ENCODE measurements around the gene SEC22C.
A peak's percentile ranks its signal among the peaks of the same experiment; 100 is the strongest.
"Not testable (repeated sequence)": the region's sequence is repeated elsewhere in the genome, so short reads cannot be mapped to it uniquely, and the experiment has no call there.

The SEC22C gene

DNA sequence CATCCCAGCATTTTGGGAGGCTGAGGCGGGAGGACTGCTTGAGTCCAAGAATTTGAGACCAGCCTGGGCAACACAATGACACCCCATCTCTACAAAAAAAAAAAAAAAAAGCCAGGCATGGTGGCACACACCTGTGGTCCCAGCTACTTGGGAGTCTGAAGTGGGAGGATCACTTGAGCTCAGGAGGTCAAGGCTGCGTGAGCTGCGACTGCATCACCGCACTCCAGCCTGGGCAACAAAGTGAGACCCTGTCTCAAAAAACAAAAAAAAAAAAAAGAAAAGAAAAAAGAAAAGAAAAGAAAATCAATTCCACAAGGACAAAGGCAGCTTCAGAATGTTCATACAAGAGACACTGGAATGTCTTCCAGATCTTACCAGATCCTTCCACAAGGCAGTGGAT is 2.4 kb downstream of the SEC22C start:
- H3K23ac ChIP-seq (ENCODE audit: low read length); H2BK5ac ChIP-seq (ENCODE audit: low read depth, low read length, poor library complexity); H3K4me1 ChIP-seq (ENCODE audit: control insufficient read depth in 1 of 2, insufficient read depth in 2 of 2, low read length in 2 of 2); H3K9ac ChIP-seq (ENCODE audit: low read length); H3K14ac ChIP-seq (ENCODE audit: low read length); H3K9me3 ChIP-seq (ENCODE audit: insufficient read depth, low read depth, low read length); H3K36me3 ChIP-seq (ENCODE audit: control insufficient read depth in 1 of 2, insufficient read depth in 2 of 2, low read length in 2 of 2); H2AFZ ChIP-seq (ENCODE audit: insufficient read depth, low read length, poor library complexity); H4K8ac ChIP-seq (ENCODE audit: low read depth, low read length); H2AK5ac ChIP-seq (ENCODE audit: low read length); H4K91ac ChIP-seq (ENCODE audit: low read depth, low read length); H3K4me2 ChIP-seq (ENCODE audit: low read length); H3K4ac ChIP-seq (ENCODE audit: low read depth, low read length); H3K79me2 ChIP-seq (ENCODE audit: control insufficient read depth, insufficient read depth, low read length, poor library complexity); H3K27ac ChIP-seq (ENCODE audit: low read depth, low read length); H3K27me3 ChIP-seq (ENCODE audit: insufficient read depth, low read length); H3K18ac ChIP-seq (ENCODE audit: low read length); H3K4me3 ChIP-seq (ENCODE audit: low read depth, low read length); H4K12ac ChIP-seq (ENCODE audit: low read depth, low read length); H2BK12ac ChIP-seq (ENCODE audit: low read length); H2BK120ac ChIP-seq (ENCODE audit: insufficient read depth, low read length, poor library complexity): not testable (repeated sequence)
- peaks cover 10% of the 10 kb centered on the region for H3K79me1 ChIP-seq (ENCODE audit: low read length)
- DNase-seq = peak in 1 of 2 donors; percentile 23
- no CpG with 5 or more reads among the region's 4 CpGs for WGBS (ENCODE audit: extremely low coverage, insufficient coverage, insufficient read length)

DNA sequence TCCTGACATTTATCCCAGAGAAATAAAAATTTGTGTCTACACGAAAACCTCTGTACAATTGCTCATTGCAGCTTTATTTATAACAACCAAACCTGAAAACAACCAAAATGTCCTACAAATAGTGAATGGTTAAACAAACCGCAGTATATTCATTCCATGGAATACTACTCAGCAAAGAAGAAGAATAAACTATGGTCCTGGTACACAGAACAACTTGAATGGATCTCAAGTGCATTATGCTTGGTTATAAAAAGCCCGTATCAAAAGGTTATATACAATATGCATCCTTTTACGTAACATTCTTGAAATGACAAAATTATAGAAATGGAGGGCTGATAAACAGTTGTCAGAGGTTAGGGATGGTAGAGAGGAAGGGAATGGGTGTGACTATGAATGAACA is 3.7 kb downstream of the SEC22C start:
- Histone ChIP-seq H3K9ac (ENCODE audit: low read length) (no peak overlapping the region), H3K79me2 (ENCODE audit: control insufficient read depth, insufficient read depth, low read length, poor library complexity) (peaks cover 8% of the 10 kb centered on the region), H3K27ac (ENCODE audit: low read depth, low read length) (no peak overlapping the region), H2BK120ac (ENCODE audit: insufficient read depth, low read length, poor library complexity) (no peak overlapping the region), H3K4me1 (ENCODE audit: control insufficient read depth in 1 of 2, insufficient read depth in 2 of 2, low read length in 2 of 2) (no peaks in the 10 kb centered on the region), H2BK12ac (ENCODE audit: low read length) (no peak overlapping the region), H4K8ac (ENCODE audit: low read depth, low read length) (no peak overlapping the region), H4K12ac (ENCODE audit: low read depth, low read length) (no peak overlapping the region), H3K27me3 (ENCODE audit: insufficient read depth, low read length) (no peaks in the 10 kb centered on the region), H3K4me3 (ENCODE audit: low read depth, low read length) (no peak overlapping the region), H3K23ac (ENCODE audit: low read length) (no peak overlapping the region), H4K91ac (ENCODE audit: low read depth, low read length) (no peak overlapping the region), H3K4ac (ENCODE audit: low read depth, low read length) (no peak overlapping the region), H2AFZ (ENCODE audit: insufficient read depth, low read length, poor library complexity) (no peak overlapping the region), H3K4me2 (ENCODE audit: low read length) (no peak overlapping the region), H3K79me1 (ENCODE audit: low read length) (peaks cover 10% of the 10 kb centered on the region), H2AK5ac (ENCODE audit: low read length) (no peak overlapping the region), H3K14ac (ENCODE audit: low read length) (no peak overlapping the region), H2BK5ac (ENCODE audit: low read depth, low read length, poor library complexity) (no peak overlapping the region), H3K9me3 (ENCODE audit: insufficient read depth, low read depth, low read length) (no peaks in the 10 kb centered on the region), H3K36me3 (ENCODE audit: control insufficient read depth in 1 of 2, insufficient read depth in 2 of 2, low read length in 2 of 2) (peaks cover 2% of the 10 kb centered on the region in 2 experiments), H3K18ac (ENCODE audit: low read length) (no peak overlapping the region)
- WGBS (ENCODE audit: extremely low coverage, insufficient coverage, insufficient read length) = no CpG with 5 or more reads among the region's 4 CpGs
- no peak for DNase-seq

DNA sequence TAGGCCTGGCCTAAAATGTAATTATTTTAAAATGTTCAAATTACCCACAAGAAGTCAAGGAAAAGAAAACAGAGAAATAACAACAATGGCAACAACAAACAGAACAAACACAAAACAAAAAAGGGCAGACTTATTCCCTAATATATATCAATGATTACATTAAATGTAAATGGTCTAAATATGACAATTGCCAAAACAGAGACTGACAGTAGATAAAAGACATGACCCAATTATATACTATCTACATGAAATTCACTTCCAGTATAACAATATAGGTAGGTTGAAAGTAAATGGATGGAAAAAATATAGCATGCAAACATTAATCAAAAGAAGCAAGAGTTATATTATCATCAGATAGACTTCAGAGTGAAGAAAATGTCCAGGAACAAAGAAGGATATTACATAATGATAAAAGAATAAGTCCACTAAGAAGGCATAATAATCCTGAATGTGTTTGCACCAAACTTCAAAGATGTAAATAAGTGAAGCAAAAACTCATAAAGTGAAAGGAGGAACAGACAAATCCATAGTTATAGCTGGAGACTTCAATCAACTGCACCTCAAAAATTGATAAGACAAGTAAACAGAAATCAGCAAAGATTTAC is 6.5 kb downstream of the SEC22C start:
- Histone ChIP-seq H3K14ac (ENCODE audit: low read length) (no peak overlapping the region), H3K18ac (ENCODE audit: low read length) (no peak overlapping the region), H2AFZ (ENCODE audit: insufficient read depth, low read length, poor library complexity) (no peak overlapping the region), H3K79me1 (ENCODE audit: low read length) (no peaks in the 10 kb centered on the region), H3K4me2 (ENCODE audit: low read length) (no peak overlapping the region), H2BK5ac (ENCODE audit: low read depth, low read length, poor library complexity) (no peak overlapping the region), H3K23ac (ENCODE audit: low read length) (no peak overlapping the region), H3K4ac (ENCODE audit: low read depth, low read length) (no peak overlapping the region), H2BK120ac (ENCODE audit: insufficient read depth, low read length, poor library complexity) (no peak overlapping the region), H3K4me1 (ENCODE audit: control insufficient read depth in 1 of 2, insufficient read depth in 2 of 2, low read length in 2 of 2) (no peaks in the 10 kb centered on the region), H3K36me3 (ENCODE audit: control insufficient read depth in 1 of 2, insufficient read depth in 2 of 2, low read length in 2 of 2) (peaks cover 2% of the 10 kb centered on the region in 2 experiments), H3K4me3 (ENCODE audit: low read depth, low read length) (no peak overlapping the region), H3K9ac (ENCODE audit: low read length) (no peak overlapping the region), H4K8ac (ENCODE audit: low read depth, low read length) (no peak overlapping the region), H4K91ac (ENCODE audit: low read depth, low read length) (no peak overlapping the region), H2AK5ac (ENCODE audit: low read length) (no peak overlapping the region), H3K27ac (ENCODE audit: low read depth, low read length) (no peak overlapping the region), H3K27me3 (ENCODE audit: insufficient read depth, low read length) (no peaks in the 10 kb centered on the region), H2BK12ac (ENCODE audit: low read length) (no peak overlapping the region), H3K9me3 (ENCODE audit: insufficient read depth, low read depth, low read length) (no peaks in the 10 kb centered on the region), H4K12ac (ENCODE audit: low read depth, low read length) (no peak overlapping the region), H3K79me2 (ENCODE audit: control insufficient read depth, insufficient read depth, low read length, poor library complexity) (no peaks in the 10 kb centered on the region)
- DNase-seq = no peak

DNA sequence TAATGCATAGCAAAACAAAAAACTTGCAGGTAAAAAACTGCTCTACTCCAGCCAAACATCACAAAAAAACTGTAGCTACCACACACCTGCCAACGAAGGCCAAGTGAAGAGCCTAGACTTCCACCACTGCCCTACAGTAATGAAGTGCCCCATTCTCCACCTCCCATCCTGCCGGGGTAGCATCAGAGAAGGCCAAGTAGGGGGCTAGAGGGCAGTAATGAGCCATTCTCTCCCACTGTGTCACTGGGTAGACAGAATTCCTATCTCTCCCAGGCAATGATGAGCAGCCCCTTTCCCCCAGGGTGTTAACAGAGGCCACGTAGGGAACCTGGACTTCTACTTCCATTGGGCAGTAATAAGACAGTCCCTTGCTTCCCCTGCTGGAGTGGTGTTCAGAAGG is 9.5 kb downstream of the SEC22C start:
- Histone ChIP-seq H3K4me2 (ENCODE audit: low read length) (no peak overlapping the region), H3K23ac (ENCODE audit: low read length) (no peak overlapping the region), H2AK5ac (ENCODE audit: low read length) (no peak overlapping the region), H3K18ac (ENCODE audit: low read length) (no peak overlapping the region), H4K91ac (ENCODE audit: low read depth, low read length) (no peak overlapping the region), H2BK12ac (ENCODE audit: low read length) (no peak overlapping the region), H3K14ac (ENCODE audit: low read length) (no peak overlapping the region), H2BK120ac (ENCODE audit: insufficient read depth, low read length, poor library complexity) (no peak overlapping the region), H3K36me3 (ENCODE audit: control insufficient read depth in 1 of 2, insufficient read depth in 2 of 2, low read length in 2 of 2) (peaks cover 7% of the 10 kb centered on the region in 2 experiments), H4K12ac (ENCODE audit: low read depth, low read length) (no peak overlapping the region), H3K9ac (ENCODE audit: low read length) (no peak overlapping the region), H3K27ac (ENCODE audit: low read depth, low read length) (no peak overlapping the region), H3K4me1 (ENCODE audit: control insufficient read depth in 1 of 2, insufficient read depth in 2 of 2, low read length in 2 of 2) (no peaks in the 10 kb centered on the region), H3K9me3 (ENCODE audit: insufficient read depth, low read depth, low read length) (no peaks in the 10 kb centered on the region), H2AFZ (ENCODE audit: insufficient read depth, low read length, poor library complexity) (no peak overlapping the region), H3K79me2 (ENCODE audit: control insufficient read depth, insufficient read depth, low read length, poor library complexity) (no peaks in the 10 kb centered on the region), H3K79me1 (ENCODE audit: low read length) (no peaks in the 10 kb centered on the region), H3K4ac (ENCODE audit: low read depth, low read length) (no peak overlapping the region), H3K4me3 (ENCODE audit: low read depth, low read length) (no peak overlapping the region), H3K27me3 (ENCODE audit: insufficient read depth, low read length) (no peaks in the 10 kb centered on the region), H4K8ac (ENCODE audit: low read depth, low read length) (no peak overlapping the region), H2BK5ac (ENCODE audit: low read depth, low read length, poor library complexity) (no peak overlapping the region)
- DNase-seq = peak; percentile 49 to 70
- no CpG with 5 or more reads among the region's 3 CpGs for WGBS (ENCODE audit: extremely low coverage, insufficient coverage, insufficient read length)

Measured in trophoblast cell (in vitro differentiated cells and primary cell).